Measurements from ENCODE around the gene MVB12B.
A peak's percentile ranks its signal among the peaks of the same experiment; 100 is the strongest.

DNA sequence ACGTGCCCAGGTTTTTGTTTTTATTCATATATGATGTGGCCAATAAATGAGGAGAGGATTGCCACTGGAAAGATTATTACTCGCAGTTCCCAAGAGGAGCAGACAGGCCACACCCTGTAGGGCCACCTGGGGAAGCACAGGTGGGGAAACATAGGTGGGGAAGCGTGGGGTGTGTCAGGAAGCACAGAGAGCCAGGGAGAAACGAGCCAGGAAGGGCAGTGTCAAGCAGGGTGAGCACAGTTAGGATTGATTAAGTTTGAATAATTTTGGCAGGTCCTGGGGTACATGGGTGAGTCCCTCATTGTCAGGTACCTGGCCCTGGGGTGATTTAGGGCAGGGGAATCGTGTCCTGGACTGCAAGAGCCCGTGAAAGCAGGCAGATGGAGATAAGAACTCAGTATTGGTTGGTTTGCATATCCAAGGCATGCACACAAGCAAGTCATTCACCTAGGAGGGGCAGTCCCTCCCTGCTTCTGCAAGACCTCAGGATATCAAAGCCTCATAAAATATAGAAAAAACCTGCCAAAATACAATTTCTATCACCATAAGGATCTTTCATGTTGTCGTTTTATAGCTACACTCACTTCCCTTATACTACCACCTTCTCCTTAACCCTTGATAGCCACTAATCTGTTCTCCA lies 22.4 kb downstream of the MVB12B start:
- TF ChIP-seq, protein P1, sequence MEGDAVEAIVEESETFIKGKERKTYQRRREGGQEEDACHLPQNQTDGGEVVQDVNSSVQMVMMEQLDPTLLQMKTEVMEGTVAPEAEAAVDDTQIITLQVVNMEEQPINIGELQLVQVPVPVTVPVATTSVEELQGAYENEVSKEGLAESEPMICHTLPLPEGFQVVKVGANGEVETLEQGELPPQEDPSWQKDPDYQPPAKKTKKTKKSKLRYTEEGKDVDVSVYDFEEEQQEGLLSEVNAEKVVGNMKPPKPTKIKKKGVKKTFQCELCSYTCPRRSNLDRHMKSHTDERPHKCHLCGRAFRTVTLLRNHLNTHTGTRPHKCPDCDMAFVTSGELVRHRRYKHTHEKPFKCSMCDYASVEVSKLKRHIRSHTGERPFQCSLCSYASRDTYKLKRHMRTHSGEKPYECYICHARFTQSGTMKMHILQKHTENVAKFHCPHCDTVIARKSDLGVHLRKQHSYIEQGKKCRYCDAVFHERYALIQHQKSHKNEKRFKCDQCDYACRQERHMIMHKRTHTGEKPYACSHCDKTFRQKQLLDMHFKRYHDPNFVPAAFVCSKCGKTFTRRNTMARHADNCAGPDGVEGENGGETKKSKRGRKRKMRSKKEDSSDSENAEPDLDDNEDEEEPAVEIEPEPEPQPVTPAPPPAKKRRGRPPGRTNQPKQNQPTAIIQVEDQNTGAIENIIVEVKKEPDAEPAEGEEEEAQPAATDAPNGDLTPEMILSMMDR (IDR thresholded peaks at IDR 0.05), result peak in 1 of 5 experiments; percentile 23
- peak; percentile 27 for TF ChIP-seq POLR2A (IDR thresholded peaks at IDR 0.05)
